H4 (cell line): Measurements from ENCODE around the gene MIEF2. TPM values are rescaled to one million over a fixed set of nuclear protein-coding genes. Genes with fewer than 3 reads are reported as not detected.

Experiments used
- DNase-seq: peaks from one replicate; pipeline ENCODE4 v3.0.0-alpha.2; 2015; ENCODE audit warnings: low spot score
- total RNA-seq: library from RNA; depleted of rRNA; stranded (reverse); fragments of >200 nt; shearing (Covaris generic); gene quantifications from 2 replicates; pipeline ENCODE4 v1.2.3, GENCODE V29; 2014

MIEF2 gene
- total RNA-seq, 1 experiment from 2014 or later, result 5.0 TPM

- peak; percentile 54 for DNase-seq
These were observed 24.7 kb upstream of the MIEF2 start for GRCh38 chr17:18235743-18236256.

GRCh38 chr17:18236494-18236893 is 24.0 kb upstream of the MIEF2 start:
- DNase-seq, result no peak

GRCh38 chr17:18237461-18237860 is 23.0 kb upstream of the MIEF2 start:
- no peak for DNase-seq

GRCh38 chr17:18238299-18238698 is 22.2 kb upstream of the MIEF2 start:
- no peak for DNase-seq

GRCh38 chr17:18240449-18240848 is 20.0 kb upstream of the MIEF2 start:
- DNase-seq, result no peak

GRCh38 chr17:18241229-18241871 is 19.1 kb upstream of the MIEF2 start:
- DNase-seq, result no peak

- DNase-seq, result no peak
These were observed 15.3 kb upstream of the MIEF2 start for GRCh38 chr17:18245038-18245776.

- no peak for DNase-seq
These were observed 14.2 kb upstream of the MIEF2 start for GRCh38 chr17:18246109-18246725.

GRCh38 chr17:18246880-18247612 is 13.4 kb upstream of the MIEF2 start:
- DNase-seq, result no peak

- no peak for DNase-seq
These were observed 12.9 kb upstream of the MIEF2 start for GRCh38 chr17:18247613-18248001.

GRCh38 chr17:18248300-18248731 is 12.1 kb upstream of the MIEF2 start:
- peak; percentile 63 for DNase-seq

- no peak for DNase-seq
These were observed 11.7 kb upstream of the MIEF2 start for GRCh38 chr17:18248811-18249210.

- no peak for DNase-seq
These were observed 10.2 kb upstream of the MIEF2 start for GRCh38 chr17:18250259-18250658.

GRCh38 chr17:18250708-18251107 is 9.8 kb upstream of the MIEF2 start:
- no peak for DNase-seq

GRCh38 chr17:18251204-18251603 is 9.3 kb upstream of the MIEF2 start:
- DNase-seq, result no peak

GRCh38 chr17:18252160-18252559 is 8.3 kb upstream of the MIEF2 start:
- no peak for DNase-seq

GRCh38 chr17:18253187-18253884 is 7.1 kb upstream of the MIEF2 start:
- no peak for DNase-seq

- no peak for DNase-seq
These were observed 6.3 kb upstream of the MIEF2 start for GRCh38 chr17:18253947-18254821.

- DNase-seq, result no peak
These were observed 5.4 kb upstream of the MIEF2 start for GRCh38 chr17:18254888-18255649.

- DNase-seq, result no peak
These were observed 4.1 kb upstream of the MIEF2 start for GRCh38 chr17:18256351-18256750.
